Measurements from ENCODE around the gene MS4A15. TPM values are rescaled to one million over a fixed set of nuclear protein-coding genes. Genes with fewer than 3 reads are reported as not detected.

The MS4A15 gene
- total and polyA plus RNA-seq, 9 of the 15 experiments (the other 6 are each of a cell fraction or from before 2014, with no cell fraction given): not detected

DNA sequence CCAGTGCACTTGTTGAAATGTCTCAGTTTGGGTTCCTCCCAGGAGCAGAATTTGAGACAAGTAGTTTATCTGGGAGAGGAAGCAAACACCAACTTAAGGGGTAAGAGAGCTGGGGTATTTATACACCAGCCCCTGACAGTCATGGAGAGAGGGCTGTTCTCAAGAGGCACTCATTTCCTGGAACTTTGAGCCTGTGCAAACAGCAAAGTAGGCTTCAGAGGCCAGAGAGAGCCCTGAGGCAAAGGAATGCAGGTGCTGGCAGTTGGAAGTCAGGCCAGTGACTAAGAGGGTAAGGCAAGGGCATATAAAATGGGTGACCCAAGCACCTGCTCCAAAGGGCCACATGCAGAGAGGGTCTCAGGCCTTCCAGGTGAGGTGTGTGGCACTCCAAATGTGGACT lies 16.1 kb upstream of the MS4A15 start:
- H3K4me2 ChIP-seq (ENCODE audit: insufficient read depth, low read length): no peak overlapping the region
- ATAC-seq (no peak), DNase-seq (ENCODE audit: extremely low read depth in 1 of 4, low spot score in 3 of 4) (no peak), FAIRE-seq (no peak)
- TF ChIP-seq ZMIZ1 (IDR thresholded peaks at IDR 0.05; ENCODE audit: low read depth in 2 of 2, low read length in 2 of 2) (no peak), MYBL2 (IDR thresholded peaks at IDR 0.05; ENCODE audit: low read depth) (no peak), MYBL2 (CRISPR knock-in tag; IDR thresholded peaks at IDR 0.05; ENCODE audit: borderline replicate concordance) (no peak), BDP1 (IDR thresholded peaks at IDR 0.05; ENCODE audit: insufficient read depth, insufficient read length) (no peak), SP2 (IDR thresholded peaks at IDR 0.05; ENCODE audit: extremely low read depth, low read depth, low read length, poor library complexity, severe bottlenecking) (no peak), TOE1 (IDR thresholded peaks at IDR 0.05; ENCODE audit: borderline replicate concordance) (no peak), TOE1 (CRISPR knock-in tag; IDR thresholded peaks at IDR 0.05; ENCODE audit: borderline replicate concordance, low read depth) (no peak), STAT5A (IDR thresholded peaks at IDR 0.05; ENCODE audit: borderline replicate concordance, low read length) (no peak), ZNF655 (CRISPR knock-in tag; IDR thresholded peaks at IDR 0.05) (no peak)
- H3K9me1 ChIP-seq (ENCODE audit: control insufficient read depth, insufficient read depth, low read length): no peaks in the 10 kb centered on the region
- no peak overlapping the region for H3K4me3 ChIP-seq
- intact Hi-C loops (cut with micrococcal nuclease): no loop called here
- ChIA-PET POLR2A (interaction anchor here (0.7 kb wide), 1 partner anchor 127 kb away, joined by 3 read pairs; no protein-coding TSS in a partner anchor), CTCF (ENCODE audit: low intra/inter-chr PET ratio) (no interaction called here)
- in situ Hi-C loops (cut with MboI): no loop called here
- no peaks in the 10 kb centered on the region for H3K36me3 ChIP-seq (ENCODE audit: control insufficient read depth, insufficient read depth, low read length)
- BruUV-seq (replicated peaks): no TSS peak
- H2AFZ ChIP-seq (ENCODE audit: low read depth, low read length): no peak overlapping the region
- no peak overlapping the region for H3K27ac ChIP-seq (ENCODE audit: extremely low read depth, low read depth, low read length)
- peaks cover 5 to 27% of the 10 kb centered on the region in 2 experiments; a peak in 3 of 5 replicates for H3K27me3 ChIP-seq (ENCODE audit: control insufficient read depth in 2 of 2, insufficient read depth in 2 of 2, low read length in 2 of 2)
- no peaks in the 10 kb centered on the region for H3K79me2 ChIP-seq (ENCODE audit: control insufficient read depth, insufficient read depth, low read length)
- no peaks in the 10 kb centered on the region for H3K4me1 ChIP-seq (replicated peaks in 1 of 2; ENCODE audit: control insufficient read depth in 2 of 2, insufficient read depth in 2 of 2, low read length in 2 of 2)
- no peaks in the 10 kb centered on the region for H4K20me1 ChIP-seq (replicated peaks; ENCODE audit: control insufficient read depth, insufficient read depth, low read length)
- H3K9me3 ChIP-seq (replicated peaks; ENCODE audit: control insufficient read depth, insufficient read depth, low read depth, low read length): no peaks in the 10 kb centered on the region
- H3K9ac ChIP-seq (ENCODE audit: insufficient read depth in 1 of 2, low read depth in 2 of 2, low read length in 2 of 2): no peak overlapping the region

All from K562 (cell line).